Measurements from ENCODE around the gene OR51B5.

GRCh38 chr11:5367448-5368074 is 24.2 kb upstream of the OR51B5 start:
- TF ChIP-seq TAF1 (IDR thresholded peaks at IDR 0.05; ENCODE audit: borderline replicate concordance, low read depth, low read length) (no peak), CTCF (IDR thresholded peaks at IDR 0.05) (no peak), RXRA (IDR thresholded peaks at IDR 0.05; ENCODE audit: borderline replicate concordance, low read depth) (peak; percentile 78), TEAD4 (IDR thresholded peaks at IDR 0.05; ENCODE audit: borderline replicate concordance, insufficient read depth) (peak; percentile 50; the same call in 1 of the 2 replicates), YY1 (IDR thresholded peaks at IDR 0.05; ENCODE audit: low read depth) (peak; percentile 68; the same call in 1 of the 2 replicates), FOXM1 (IDR thresholded peaks at IDR 0.05; ENCODE audit: low read depth) (no peak)

All from SK-N-SH (cell line).